LNCaP clone FGC (cell line): Measurements from ENCODE around the gene S1PR1.

ENCODE experiments used
- DNase-seq: peaks from one replicate; pipeline ENCODE4 v3.0.0-alpha.2; 2011; ENCODE audit warnings: low read depth
- H3K4me3 ChIP-seq: 2 replicates; pipeline ENCODE4 v1.5.1; 2011; ENCODE audit warnings: mild to moderate bottlenecking, low read depth, low read length, control low read depth
- CTCF ChIP-seq: IDR thresholded peaks from 2 replicates; pipeline ENCODE4 v1.5.1; 2012; ENCODE audit warnings: mild to moderate bottlenecking; ENCODE audit not compliant: control insufficient read depth, insufficient read depth; ENCODE audit errors: extremely low read depth

The S1PR1 gene

GRCh38 chr1:101275672-101276071 lies 38.9 kb downstream of the S1PR1 start:
- DNase-seq, result no peak
- TF ChIP-seq CTCF, result no peak
- H3K4me3 ChIP-seq, result no peak overlapping the region

- DNase-seq, result no peak
- TF ChIP-seq CTCF, result no peak
- no peak overlapping the region for H3K4me3 ChIP-seq
Observed at GRCh38 chr1:101276818-101277217, 40.0 kb downstream of the S1PR1 start.

- TF ChIP-seq CTCF, result no peak
- DNase-seq, result no peak
- no peak overlapping the region for H3K4me3 ChIP-seq
Observed at GRCh38 chr1:101278238-101278637, 41.4 kb downstream of the S1PR1 start.

GRCh38 chr1:101278845-101279244 lies 42.0 kb downstream of the S1PR1 start:
- no peak overlapping the region for H3K4me3 ChIP-seq
- TF ChIP-seq CTCF, result no peak
- no peak for DNase-seq

- H3K4me3 ChIP-seq, result no peak overlapping the region
- no peak for TF ChIP-seq CTCF
- DNase-seq, result no peak
Observed at GRCh38 chr1:101280049-101280592, 43.3 kb downstream of the S1PR1 start.

- H3K4me3 ChIP-seq, result no peak overlapping the region
- DNase-seq, result no peak
- no peak for TF ChIP-seq CTCF
Observed at GRCh38 chr1:101280942-101281654, 44.3 kb downstream of the S1PR1 start.

- no peak overlapping the region for H3K4me3 ChIP-seq
- no peak for DNase-seq
- TF ChIP-seq CTCF, result no peak
Observed at GRCh38 chr1:101281751-101282150, 44.9 kb downstream of the S1PR1 start.
